Esophagus squamous epithelium (tissue), 5 donors: ENCODE data around the gene SVIL. TPM values are rescaled to one million over a fixed set of nuclear protein-coding genes. Genes with fewer than 3 reads are reported as not detected.
A peak's percentile ranks its signal among the peaks of the same experiment; 100 is the strongest.

ENCODE experiments used
- DNase-seq: peaks from one replicate; lab custom pipeline; 2025; lab: John Stamatoyannopoulos, UW
- H3K27ac ChIP-seq, 4 donors: fragments of 200-600 bp; sonication (generic); one replicate each; pipeline ENCODE4 v1.5.1; 2016 to 2019; ENCODE audit warnings: mild to moderate bottlenecking in 1 of 4
- H3K27me3 ChIP-seq, 4 donors: fragments of 200-600 bp; sonication (generic); 1 replicate in 3 of 4; 2 replicates in 1 of 4; pipeline versions ENCODE4 v1.5.1 to v1.6.0; 2017 to 2021; ENCODE audit warnings: antibody characterized with exemption in 1 of 4
- H3K36me3 ChIP-seq, 3 donors: fragments of 200-600 bp; sonication (generic); one replicate each; pipeline ENCODE4 v1.5.1; 2016 to 2019
- H3K4me1 ChIP-seq, 3 donors: fragments of 200-600 bp; sonication (generic); one replicate each; pipeline ENCODE4 v1.5.1; 2017 to 2019
- H3K4me3 ChIP-seq, 4 donors: fragments of 200-600 bp; sonication (generic); 1 replicate in 3 of 4; 2 replicates in 1 of 4; pipeline ENCODE4 v1.5.1; 2016 to 2019; ENCODE audit warnings: mild to moderate bottlenecking in 2 of 4, moderate library complexity in 1 of 4
- H3K9me3 ChIP-seq, 3 donors: fragments of 200-600 bp; sonication (generic); one replicate each; pipeline ENCODE4 v1.5.1; 2016 to 2019
- CTCF ChIP-seq, 6 experiments: fragments of 450-650 bp in 4 of 6; fragments of 200-600 bp in 2 of 6; sonication (generic) in 2 of 6; IDR thresholded peaks; one replicate each; pipeline ENCODE4 v1.5.1; 2016 to 2019; ENCODE audit warnings: antibody characterized with exemption in 6 of 6, mild to moderate bottlenecking in 4 of 6, moderate library complexity in 4 of 6
- POLR2A ChIP-seq, 4 donors: fragments of 450-650 bp; IDR thresholded peaks; one replicate each; pipeline ENCODE4 v1.6.1; 2017; ENCODE audit warnings: antibody characterized with exemption in 4 of 4, mild to moderate bottlenecking in 4 of 4, moderate library complexity in 3 of 4
- WGBS, 2 donors: methylation state at CpG; one replicate each; pipeline ENCODE4 v1.1.5; 2018; 5-methylcytosine and 5-hydroxymethylcytosine counted together
- intact Hi-C: fragments of 100-400 bp; cut with DNase I; formaldehyde crosslinking; loops from one replicate; pipeline ENCODE4 v1.15.0; 2022
- small RNA-seq, 4 donors: library from RNA; depleted of rRNA; stranded (forward); fragments of <200 nt; gene quantifications; one replicate each; pipeline ENCODE3, GENCODE V24; 2016
- total RNA-seq, 4 donors: library from RNA; depleted of rRNA; stranded (reverse); fragments of >200 nt; gene quantifications; one replicate each; pipeline ENCODE4 v1.1.0, GENCODE V29; 2016
- donor health status: DM: yes; HTN: yes; CAD: no.

The SVIL gene
- total RNA-seq, 4 donors from 2014 or later = 71.1 to 227 (median 147) TPM

- TF ChIP-seq CTCF (IDR thresholded peaks at IDR 0.05) (peak in 1 of 6 experiments; percentile 33), POLR2A (IDR thresholded peaks at IDR 0.05) (peak in 2 of 4 donors; percentile 54 to 67)
- H3K27ac ChIP-seq = peak overlapping the region; percentile 91 to 94 (median 94)
- DNase-seq = no peak
- H3K36me3 ChIP-seq = no peaks in the 10 kb centered on the region
- WGBS, 2 donors = 3 to 14% methylated on average over 20 to 36 of the region's 69 CpGs
- peak overlapping the region; percentile 64 to 75 (median 74) for H3K4me3 ChIP-seq
- no peaks in the 10 kb centered on the region for H3K9me3 ChIP-seq
- intact Hi-C loops = no loop called here
- no peaks in the 10 kb centered on the region for H3K27me3 ChIP-seq
- peaks cover 7 to 52% (median 19%) of the 10 kb centered on the region in 3 donors for H3K4me1 ChIP-seq
Observed at GRCh38 chr10:29409241-29410054, 225.3 kb downstream of the SVIL start.

- no peaks in the 10 kb centered on the region for H3K27me3 ChIP-seq
- WGBS, 2 donors = 40 to 46% methylated on average over 2 of the region's 2 CpGs
- H3K4me1 ChIP-seq = peaks cover 7 to 46% (median 19%) of the 10 kb centered on the region in 3 donors
- intact Hi-C loops = no loop called here
- H3K27ac ChIP-seq = peak overlapping the region; percentile 91 to 94 (median 94)
- TF ChIP-seq CTCF (IDR thresholded peaks at IDR 0.05) (no peak), POLR2A (IDR thresholded peaks at IDR 0.05) (no peak)
- peak overlapping the region; percentile 64 to 75 (median 74) for H3K4me3 ChIP-seq
- H3K36me3 ChIP-seq = no peaks in the 10 kb centered on the region
- DNase-seq = no peak
- no peaks in the 10 kb centered on the region for H3K9me3 ChIP-seq
Observed at GRCh38 chr10:29408847-29409240, 225.9 kb downstream of the SVIL start.

Small RNA genes within 50 kb of the gene (small RNA-seq; reads per million reads assigned to genes)
- gene MIR604 (0 reads per million in 4 donors), gene MIR938 (0 reads per million in 4 donors), gene RF00105 (0 reads per million in 4 donors)
